ENCODE data around the gene AOPEP. TPM values are rescaled to one million over a fixed set of nuclear protein-coding genes. Genes with fewer than 3 reads are reported as not detected.

AOPEP gene
- polyA plus RNA-seq, 1 donor from 2014 or later, result 10.0 TPM

DNA sequence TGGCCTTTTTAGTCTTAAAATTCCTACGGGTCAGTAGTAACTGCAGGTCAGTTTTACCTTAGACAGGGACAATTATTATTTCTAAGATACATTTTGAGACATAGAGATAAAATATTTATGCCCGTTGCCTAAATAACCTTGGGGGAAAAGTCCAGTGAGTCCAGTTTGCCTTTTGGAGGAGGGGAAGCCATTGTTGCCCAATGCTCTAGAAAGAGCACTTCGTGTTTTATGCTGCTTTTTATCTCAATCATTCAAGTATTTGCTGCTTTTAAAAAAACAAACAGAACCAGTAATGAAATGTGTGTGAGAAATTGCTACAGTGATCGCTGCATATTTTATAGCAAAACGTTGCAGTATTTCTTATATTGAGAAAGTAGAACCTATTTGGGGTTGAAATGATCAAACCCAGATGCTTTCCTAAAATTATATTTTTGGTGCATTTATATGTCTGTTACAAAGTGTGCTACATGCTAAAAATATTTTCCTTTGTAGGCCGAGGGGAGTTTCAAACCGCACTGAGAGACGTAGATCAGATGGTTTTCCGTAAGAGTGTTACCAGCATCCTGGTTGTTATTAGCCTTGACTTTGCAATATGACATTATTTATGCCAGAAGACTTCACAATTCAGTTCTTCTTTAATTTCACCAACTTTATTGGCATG, 266.8 kb downstream of the AOPEP start (continued):
- TF ChIP-seq, protein P1, sequence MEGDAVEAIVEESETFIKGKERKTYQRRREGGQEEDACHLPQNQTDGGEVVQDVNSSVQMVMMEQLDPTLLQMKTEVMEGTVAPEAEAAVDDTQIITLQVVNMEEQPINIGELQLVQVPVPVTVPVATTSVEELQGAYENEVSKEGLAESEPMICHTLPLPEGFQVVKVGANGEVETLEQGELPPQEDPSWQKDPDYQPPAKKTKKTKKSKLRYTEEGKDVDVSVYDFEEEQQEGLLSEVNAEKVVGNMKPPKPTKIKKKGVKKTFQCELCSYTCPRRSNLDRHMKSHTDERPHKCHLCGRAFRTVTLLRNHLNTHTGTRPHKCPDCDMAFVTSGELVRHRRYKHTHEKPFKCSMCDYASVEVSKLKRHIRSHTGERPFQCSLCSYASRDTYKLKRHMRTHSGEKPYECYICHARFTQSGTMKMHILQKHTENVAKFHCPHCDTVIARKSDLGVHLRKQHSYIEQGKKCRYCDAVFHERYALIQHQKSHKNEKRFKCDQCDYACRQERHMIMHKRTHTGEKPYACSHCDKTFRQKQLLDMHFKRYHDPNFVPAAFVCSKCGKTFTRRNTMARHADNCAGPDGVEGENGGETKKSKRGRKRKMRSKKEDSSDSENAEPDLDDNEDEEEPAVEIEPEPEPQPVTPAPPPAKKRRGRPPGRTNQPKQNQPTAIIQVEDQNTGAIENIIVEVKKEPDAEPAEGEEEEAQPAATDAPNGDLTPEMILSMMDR (IDR thresholded peaks at IDR 0.05; ENCODE audit: poor library complexity, severe bottlenecking), result no peak

DNA sequence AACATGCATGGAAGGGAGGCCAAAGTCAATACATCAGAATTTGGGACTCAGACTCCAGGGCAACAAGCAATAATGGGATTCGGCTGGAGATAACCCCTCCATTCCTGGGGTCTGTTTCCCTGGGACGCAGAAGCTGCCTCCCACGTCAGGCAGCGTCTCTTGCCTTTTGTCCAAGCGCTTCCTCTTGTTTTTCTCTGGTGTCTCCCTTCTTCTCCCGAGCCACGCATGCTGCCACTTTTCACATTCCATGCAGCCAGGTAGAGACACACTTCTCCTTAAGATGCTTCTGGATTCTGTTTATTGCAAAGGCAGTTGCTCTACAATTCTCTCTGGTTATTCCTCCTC, 267.3 kb downstream of the AOPEP start:
- no peak overlapping the region for H3K9ac ChIP-seq (ENCODE audit: low read length)
- no peaks in the 10 kb centered on the region for H3K36me3 ChIP-seq (ENCODE audit: insufficient read depth, low read length)
- no peak overlapping the region for H2AFZ ChIP-seq (ENCODE audit: low read depth, low read length)
- TF ChIP-seq SMC3 (conservative IDR thresholded peaks at IDR 0.05; ENCODE audit: poor library complexity) (no peak), EZH2 (IDR thresholded peaks at IDR 0.05; ENCODE audit: borderline replicate concordance, insufficient read depth, low read length, poor library complexity, severe bottlenecking) (no peak), TAF1 (IDR thresholded peaks at IDR 0.05; ENCODE audit: low read depth) (no peak), MXI1 (conservative IDR thresholded peaks at IDR 0.05; ENCODE audit: poor library complexity, severe bottlenecking) (no peak), RAD21 (conservative IDR thresholded peaks at IDR 0.05) (no peak), POLR2AphosphoS5 (IDR thresholded peaks at IDR 0.05) (no peak), EP300 (conservative IDR thresholded peaks at IDR 0.05; ENCODE audit: poor library complexity, severe bottlenecking) (no peak)
- TF ChIP-seq, protein P2, sequence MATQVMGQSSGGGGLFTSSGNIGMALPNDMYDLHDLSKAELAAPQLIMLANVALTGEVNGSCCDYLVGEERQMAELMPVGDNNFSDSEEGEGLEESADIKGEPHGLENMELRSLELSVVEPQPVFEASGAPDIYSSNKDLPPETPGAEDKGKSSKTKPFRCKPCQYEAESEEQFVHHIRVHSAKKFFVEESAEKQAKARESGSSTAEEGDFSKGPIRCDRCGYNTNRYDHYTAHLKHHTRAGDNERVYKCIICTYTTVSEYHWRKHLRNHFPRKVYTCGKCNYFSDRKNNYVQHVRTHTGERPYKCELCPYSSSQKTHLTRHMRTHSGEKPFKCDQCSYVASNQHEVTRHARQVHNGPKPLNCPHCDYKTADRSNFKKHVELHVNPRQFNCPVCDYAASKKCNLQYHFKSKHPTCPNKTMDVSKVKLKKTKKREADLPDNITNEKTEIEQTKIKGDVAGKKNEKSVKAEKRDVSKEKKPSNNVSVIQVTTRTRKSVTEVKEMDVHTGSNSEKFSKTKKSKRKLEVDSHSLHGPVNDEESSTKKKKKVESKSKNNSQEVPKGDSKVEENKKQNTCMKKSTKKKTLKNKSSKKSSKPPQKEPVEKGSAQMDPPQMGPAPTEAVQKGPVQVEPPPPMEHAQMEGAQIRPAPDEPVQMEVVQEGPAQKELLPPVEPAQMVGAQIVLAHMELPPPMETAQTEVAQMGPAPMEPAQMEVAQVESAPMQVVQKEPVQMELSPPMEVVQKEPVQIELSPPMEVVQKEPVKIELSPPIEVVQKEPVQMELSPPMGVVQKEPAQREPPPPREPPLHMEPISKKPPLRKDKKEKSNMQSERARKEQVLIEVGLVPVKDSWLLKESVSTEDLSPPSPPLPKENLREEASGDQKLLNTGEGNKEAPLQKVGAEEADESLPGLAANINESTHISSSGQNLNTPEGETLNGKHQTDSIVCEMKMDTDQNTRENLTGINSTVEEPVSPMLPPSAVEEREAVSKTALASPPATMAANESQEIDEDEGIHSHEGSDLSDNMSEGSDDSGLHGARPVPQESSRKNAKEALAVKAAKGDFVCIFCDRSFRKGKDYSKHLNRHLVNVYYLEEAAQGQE (IDR thresholded peaks at IDR 0.05; ENCODE audit: borderline replicate concordance), result no peak
- TF ChIP-seq, protein P1 (IDR thresholded peaks at IDR 0.05; ENCODE audit: poor library complexity, severe bottlenecking), result no peak
- H3K4me3 ChIP-seq (ENCODE audit: low read length), result no peak overlapping the region
- no peaks in the 10 kb centered on the region for H3K27me3 ChIP-seq (ENCODE audit: insufficient read depth, low read depth, low read length)
- H3K9me2 ChIP-seq (ENCODE audit: insufficient read depth, low read length), result no peaks in the 10 kb centered on the region
- no peaks in the 10 kb centered on the region for H3K79me2 ChIP-seq (replicated peaks; ENCODE audit: insufficient read depth, low read length)
- H3F3A ChIP-seq (ENCODE audit: insufficient read depth, low read length, poor library complexity, severe bottlenecking), result no peaks in the 10 kb centered on the region
- no peaks in the 10 kb centered on the region for H4K20me1 ChIP-seq (ENCODE audit: insufficient read depth)
- H3K4me2 ChIP-seq (ENCODE audit: low read length), result no peak overlapping the region
- no peaks in the 10 kb centered on the region for H3K9me3 ChIP-seq (ENCODE audit: low read length)
- no peak overlapping the region for H3K27ac ChIP-seq (ENCODE audit: low read length)
